CD4-positive, CD25-positive, alpha-beta regulatory T cell (primary cell): ENCODE data around the gene ADAMTS19. TPM values are rescaled to one million over a fixed set of nuclear protein-coding genes. Genes with fewer than 3 reads are reported as not detected.

Experiments used
- ATAC-seq, 2 donors: fragments of 150-1000 bp; cut with Tn5 transposase; one replicate each; pipeline ENCODE4 v1.10.0; 2021; ENCODE audit warnings: low read depth in 2 of 2, moderate number of reproducible peaks in 2 of 2, moderate library complexity in 1 of 2
- DNase-seq, 3 donors: peaks; one replicate each; pipeline versions ENCODE4 v3.0.0 to v3.0.0-alpha.2; 2012 to 2022; ENCODE audit warnings: mixed read lengths in 1 of 3
- H3K27ac ChIP-seq: one replicate; pipeline ENCODE4 v1.7.0; 2013; ENCODE audit warnings: mild to moderate bottlenecking, low read length; ENCODE audit not compliant: insufficient read depth, poor library complexity, severe bottlenecking
- H3K27me3 ChIP-seq: one replicate; pipeline ENCODE4 v1.7.0; 2013; ENCODE audit warnings: low read length; ENCODE audit not compliant: control insufficient read depth, insufficient read depth
- H3K36me3 ChIP-seq: one replicate; pipeline ENCODE4 v1.7.0; 2013; ENCODE audit warnings: mild to moderate bottlenecking, low read length, moderate library complexity; ENCODE audit not compliant: control insufficient read depth, insufficient read depth
- H3K4me1 ChIP-seq: 2 replicates; pipeline ENCODE4 v1.7.0; 2013; ENCODE audit warnings: mild to moderate bottlenecking, low read length; ENCODE audit not compliant: insufficient read depth, control insufficient read depth, poor library complexity, severe bottlenecking
- H3K4me3 ChIP-seq: one replicate; pipeline ENCODE4 v1.7.0; 2013; ENCODE audit warnings: low read depth, mild to moderate bottlenecking, low read length, moderate library complexity
- H3K9me3 ChIP-seq, 2 experiments: 1 replicate in 1 of 2; 2 replicates in 1 of 2; pipeline ENCODE4 v1.7.0; 2013; ENCODE audit warnings: low read length in 2 of 2, mild to moderate bottlenecking in 1 of 2, moderate library complexity in 1 of 2; ENCODE audit not compliant: control insufficient read depth in 2 of 2
- H3K27ac Mint-ChIP-seq, 3 donors: one replicate each; pipeline ENCODE4 v1.8.0; 2020 to 2022; ENCODE audit warnings: mild to moderate bottlenecking in 3 of 3, mixed read lengths in 3 of 3, moderate library complexity in 2 of 3
- H3K27me3 Mint-ChIP-seq: one replicate; pipeline ENCODE4 v1.8.0; 2022; ENCODE audit warnings: mild to moderate bottlenecking, mixed read lengths
- H3K36me3 Mint-ChIP-seq: one replicate; pipeline ENCODE4 v1.8.0; 2020; ENCODE audit warnings: mixed read lengths
- H3K4me1 Mint-ChIP-seq, 4 donors: one replicate each; pipeline ENCODE4 v1.8.0; 2020 to 2022; ENCODE audit warnings: mixed read lengths in 4 of 4, mild to moderate bottlenecking in 1 of 4
- H3K4me3 Mint-ChIP-seq, 4 donors: one replicate each; pipeline ENCODE4 v1.8.0; 2020 to 2022; ENCODE audit warnings: mild to moderate bottlenecking in 4 of 4, mixed read lengths in 4 of 4, moderate library complexity in 3 of 4
- H3K9me3 Mint-ChIP-seq, 7 donors: one replicate each; pipeline ENCODE4 v1.8.0; 2020 to 2022; ENCODE audit warnings: mixed read lengths in 7 of 7, mild to moderate bottlenecking in 3 of 7, moderate library complexity in 2 of 7
- polyA plus RNA-seq, 4 donors: library from polyadenylated mRNA; unstranded; fragments of 300-500 nt; fragmentation: Illumina TruSeq; gene quantifications; one replicate each; pipeline ENCODE4 v1.2.3, GENCODE V29; 2021
- total RNA-seq: library from RNA; stranded (reverse); gene quantifications from one replicate; pipeline ENCODE4 v1.2.3, GENCODE V29; 2022

The ADAMTS19 gene
- total and polyA plus RNA-seq, 5 donors from 2014 or later, result not detected

DNA sequence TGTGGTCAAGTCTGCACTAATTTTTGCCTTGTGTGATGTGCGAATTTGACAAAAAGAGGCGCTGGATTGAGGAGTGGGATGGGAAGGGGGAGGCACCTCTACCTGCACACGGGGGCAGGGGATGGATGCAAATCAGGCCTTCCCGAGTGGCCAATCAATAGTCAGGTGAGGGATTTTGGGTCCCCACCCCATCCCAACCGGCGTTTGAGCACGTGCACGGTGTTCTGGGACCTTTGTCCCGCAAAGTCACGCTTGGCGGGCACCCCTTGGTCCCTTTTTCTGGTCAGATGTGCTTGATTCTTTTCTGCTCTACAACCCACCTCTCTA lies 685 bp upstream of the ADAMTS19 start:
- Mint-ChIP-seq H3K9me3 (peaks cover 0 to 6% (median 0%) of the 10 kb centered on the region in 7 donors), H3K4me1 (peaks cover 0 to 15% (median 4%) of the 10 kb centered on the region in 4 donors), H3K36me3 (no peaks in the 10 kb centered on the region), H3K4me3 (no peak overlapping the region), H3K27ac (no peak overlapping the region), H3K27me3 (peaks cover 41% of the 10 kb centered on the region)
- DNase-seq, result no peak
- Histone ChIP-seq H3K36me3 (no peaks in the 10 kb centered on the region), H3K9me3 (no peaks in the 10 kb centered on the region), H3K4me1 (no peaks in the 10 kb centered on the region), H3K27ac (no peak overlapping the region), H3K27me3 (peaks cover 18% of the 10 kb centered on the region), H3K4me3 (no peak overlapping the region)
- ATAC-seq, result no peak

DNA sequence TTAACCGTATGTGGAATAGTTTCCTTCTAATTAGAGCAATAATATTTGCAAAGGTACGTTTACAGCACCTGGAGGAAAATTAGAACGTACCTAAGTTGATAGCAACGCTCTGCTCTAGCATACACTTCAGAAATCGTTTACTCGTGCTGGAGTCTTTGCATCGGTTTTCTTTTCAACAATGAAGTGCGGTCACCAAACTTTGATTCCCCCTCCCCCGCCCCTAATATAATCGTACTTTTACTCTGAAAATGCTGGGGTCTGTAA lies 506 bp downstream of the ADAMTS19 start:
- no peaks in the 10 kb centered on the region for H3K36me3 Mint-ChIP-seq
- H3K9me3 Mint-ChIP-seq, result peaks cover 0 to 4% (median 0%) of the 10 kb centered on the region in 7 donors
- Histone ChIP-seq H3K4me3 (no peak overlapping the region), H3K36me3 (no peaks in the 10 kb centered on the region), H3K4me1 (no peaks in the 10 kb centered on the region), H3K27me3 (peaks cover 18% of the 10 kb centered on the region), H3K27ac (no peak overlapping the region), H3K9me3 (no peaks in the 10 kb centered on the region)
- ATAC-seq (no peak), DNase-seq (no peak)
- peaks cover 0 to 15% (median 4%) of the 10 kb centered on the region in 4 donors for H3K4me1 Mint-ChIP-seq
- H3K27me3 Mint-ChIP-seq, result peaks cover 44% of the 10 kb centered on the region
- H3K4me3 Mint-ChIP-seq, result no peak overlapping the region
- H3K27ac Mint-ChIP-seq, result no peak overlapping the region

DNA sequence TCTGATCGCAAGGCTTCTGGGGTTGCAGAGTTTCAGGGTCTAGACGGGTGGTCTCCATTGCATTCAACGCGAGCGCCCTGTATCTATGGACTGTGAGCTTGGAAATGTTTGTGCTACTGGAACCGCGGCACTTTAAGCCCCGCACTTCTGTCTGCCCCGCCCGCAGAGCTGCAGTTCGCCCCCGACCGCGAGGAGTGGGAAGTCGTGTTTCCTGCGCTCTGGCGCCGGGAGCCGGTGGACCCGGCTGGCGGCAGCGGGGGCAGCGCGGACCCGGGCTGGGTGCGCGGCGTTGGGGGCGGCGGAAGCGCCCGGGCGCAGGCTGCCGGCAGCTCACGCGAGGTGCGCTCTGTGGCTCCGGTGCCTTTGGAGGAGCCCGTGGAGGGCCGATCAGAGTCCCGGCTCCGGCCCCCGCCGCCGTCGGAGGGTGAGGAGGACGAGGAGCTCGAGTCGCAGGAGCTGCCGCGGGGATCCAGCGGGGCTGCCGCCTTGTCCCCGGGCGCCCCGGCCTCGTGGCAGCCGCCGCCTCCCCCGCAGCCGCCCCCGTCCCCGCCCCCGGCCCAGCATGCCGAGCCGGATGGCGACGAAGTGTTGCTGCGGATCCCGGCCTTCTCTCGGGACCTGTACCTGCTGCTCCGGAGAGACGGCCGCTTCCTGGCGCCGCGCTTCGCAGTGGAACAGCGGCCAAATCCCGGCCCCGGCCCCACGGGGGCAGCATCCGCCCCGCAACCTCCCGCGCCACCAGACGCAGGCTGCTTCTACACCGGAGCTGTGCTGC lies 1.0 kb downstream of the ADAMTS19 start:
- H3K27me3 Mint-ChIP-seq, result peaks cover 44% of the 10 kb centered on the region
- Histone ChIP-seq H3K4me1 (no peaks in the 10 kb centered on the region), H3K27ac (no peak overlapping the region), H3K9me3 (no peaks in the 10 kb centered on the region), H3K4me3 (no peak overlapping the region), H3K27me3 (peaks cover 18% of the 10 kb centered on the region), H3K36me3 (no peaks in the 10 kb centered on the region)
- H3K36me3 Mint-ChIP-seq, result no peaks in the 10 kb centered on the region
- ATAC-seq (no peak), DNase-seq (peak in 1 of 3 donors; percentile 15)
- no peak overlapping the region for H3K27ac Mint-ChIP-seq
- H3K9me3 Mint-ChIP-seq, result peaks cover 0 to 4% (median 0%) of the 10 kb centered on the region in 7 donors
- peaks cover 0 to 15% (median 4%) of the 10 kb centered on the region in 4 donors for H3K4me1 Mint-ChIP-seq
- H3K4me3 Mint-ChIP-seq, result no peak overlapping the region

DNA sequence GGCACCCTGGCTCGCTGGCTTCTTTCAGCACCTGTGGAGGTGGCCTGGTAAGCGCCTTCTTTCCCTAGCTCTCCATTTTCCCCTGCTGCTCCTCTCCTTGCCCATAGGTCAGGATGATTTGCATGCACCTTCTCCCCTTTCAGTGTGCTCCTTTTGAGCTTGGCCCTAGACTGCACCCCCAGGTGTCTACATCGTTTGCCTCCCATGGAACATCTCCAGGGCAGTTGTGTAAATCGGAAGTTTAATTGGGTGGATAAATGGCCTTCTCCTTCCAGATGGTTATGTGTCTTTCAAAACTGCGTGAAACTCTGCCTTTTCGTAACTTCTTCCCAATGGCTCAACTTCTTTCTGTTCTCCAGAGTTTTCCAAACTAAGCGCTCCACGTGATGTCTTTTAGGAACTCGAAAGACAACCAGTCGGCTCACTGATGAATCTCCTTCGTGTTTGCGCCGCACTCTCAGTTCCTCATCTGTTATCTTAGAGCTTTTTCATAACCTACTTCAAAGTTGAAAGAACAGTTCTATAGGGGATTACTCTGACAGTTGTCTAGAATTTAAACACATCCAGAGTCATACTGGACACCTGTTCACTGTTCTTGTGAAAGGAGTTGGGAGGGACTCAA lies 1.7 kb downstream of the ADAMTS19 start:
- Histone ChIP-seq H3K9me3 (no peaks in the 10 kb centered on the region), H3K36me3 (no peaks in the 10 kb centered on the region), H3K27me3 (peaks cover 18% of the 10 kb centered on the region), H3K27ac (no peak overlapping the region), H3K4me3 (no peak overlapping the region), H3K4me1 (no peaks in the 10 kb centered on the region)
- Mint-ChIP-seq H3K4me3 (peak overlapping the region in 1 of 4 donors; percentile 51), H3K36me3 (no peaks in the 10 kb centered on the region), H3K4me1 (peaks cover 0 to 15% (median 4%) of the 10 kb centered on the region in 4 donors), H3K27me3 (peaks cover 44% of the 10 kb centered on the region), H3K9me3 (peaks cover 0 to 4% (median 0%) of the 10 kb centered on the region in 7 donors), H3K27ac (no peak overlapping the region)
- DNase-seq, result no peak
- ATAC-seq, result no peak

DNA sequence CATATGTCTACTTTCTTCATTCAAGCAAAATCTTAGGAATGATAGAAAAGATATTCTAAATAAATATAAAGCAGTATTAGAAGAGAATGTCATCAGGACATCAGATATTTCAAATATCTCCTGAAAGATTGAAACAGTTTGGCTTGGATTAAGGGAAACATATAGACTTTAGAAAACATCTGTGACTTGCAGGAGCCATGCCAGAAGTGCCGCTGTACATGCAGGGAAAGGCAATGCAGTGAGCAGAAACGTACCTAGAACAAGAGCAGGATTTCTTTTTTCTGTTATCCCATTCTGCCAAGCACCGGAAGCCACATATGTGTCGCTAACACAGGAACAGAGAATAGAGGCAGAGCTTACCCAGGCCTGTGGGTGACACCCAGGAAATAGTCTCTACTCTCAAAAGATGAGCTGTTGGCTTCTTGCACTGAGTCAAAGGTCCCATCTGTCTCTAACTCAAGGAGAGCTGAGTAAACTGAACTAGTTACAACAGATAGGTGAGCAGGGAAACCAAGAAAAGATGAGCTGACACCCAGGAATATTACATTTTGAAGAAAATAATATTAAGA lies 5.8 kb downstream of the ADAMTS19 start:
- Mint-ChIP-seq H3K4me1 (peaks cover 0 to 5% (median 3%) of the 10 kb centered on the region in 4 donors), H3K9me3 (peaks cover 0 to 2% (median 0%) of the 10 kb centered on the region in 7 donors), H3K27me3 (peaks cover 35% of the 10 kb centered on the region), H3K4me3 (no peak overlapping the region), H3K36me3 (no peaks in the 10 kb centered on the region), H3K27ac (peak overlapping the region in 1 of 3 donors; percentile 48)
- H3K9me3 ChIP-seq, result no peaks in the 10 kb centered on the region
- H3K27me3 ChIP-seq, result peaks cover 8% of the 10 kb centered on the region
- DNase-seq, result no peak
- no peak for ATAC-seq
- no peaks in the 10 kb centered on the region for H3K36me3 ChIP-seq
- no peak overlapping the region for H3K27ac ChIP-seq
- H3K4me1 ChIP-seq, result no peaks in the 10 kb centered on the region
- H3K4me3 ChIP-seq, result no peak overlapping the region

DNA sequence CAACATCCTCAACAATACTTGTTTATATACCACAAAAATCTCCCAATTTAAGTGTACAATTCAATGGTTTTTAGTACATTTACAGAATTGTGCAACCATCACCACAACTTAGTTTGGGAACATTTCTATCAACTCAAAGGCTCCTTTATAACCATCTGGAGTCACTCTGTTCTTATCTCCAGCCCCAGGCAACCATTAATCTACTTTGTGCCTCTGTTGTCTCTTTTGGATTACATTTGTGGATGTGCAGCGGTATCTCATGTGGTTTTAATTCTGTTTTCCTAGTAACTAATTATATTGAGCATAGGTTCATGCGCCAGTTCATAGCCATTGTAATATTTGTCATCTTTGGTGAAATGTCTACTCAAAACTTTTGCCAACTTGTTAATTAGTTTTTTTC lies 14.4 kb downstream of the ADAMTS19 start:
- Mint-ChIP-seq H3K4me3 (no peak overlapping the region), H3K4me1 (no peaks in the 10 kb centered on the region), H3K27me3 (peaks cover 4% of the 10 kb centered on the region), H3K9me3 (peaks cover 0 to 1% (median 0%) of the 10 kb centered on the region in 7 donors), H3K36me3 (no peaks in the 10 kb centered on the region), H3K27ac (no peak overlapping the region)
- DNase-seq (no peak), ATAC-seq (no peak)
- Histone ChIP-seq H3K9me3 (no peaks in the 10 kb centered on the region), H3K36me3 (no peaks in the 10 kb centered on the region), H3K4me3 (no peak overlapping the region), H3K27ac (no peak overlapping the region), H3K4me1 (no peaks in the 10 kb centered on the region), H3K27me3 (no peaks in the 10 kb centered on the region)

DNA sequence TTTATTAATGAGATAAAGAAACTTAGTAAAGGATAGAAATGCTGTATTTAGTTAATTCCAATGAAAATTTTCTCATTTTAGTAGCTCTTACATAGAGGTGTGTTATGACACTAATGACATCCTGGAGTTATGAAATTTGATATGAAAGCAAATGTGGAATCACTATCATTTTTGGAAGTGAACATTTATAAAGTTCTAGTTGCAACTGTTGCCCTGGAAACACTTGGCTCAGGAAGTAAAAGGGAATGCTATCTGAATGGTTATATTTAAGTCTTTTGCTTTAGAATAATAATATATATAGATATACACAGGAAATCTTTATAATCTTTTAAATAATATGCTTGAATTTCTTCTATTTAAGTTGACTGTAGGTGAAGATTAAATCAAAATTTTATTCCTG lies 16.7 kb downstream of the ADAMTS19 start:
- H3K9me3 ChIP-seq, result no peaks in the 10 kb centered on the region
- no peaks in the 10 kb centered on the region for H3K36me3 ChIP-seq
- no peaks in the 10 kb centered on the region for H3K36me3 Mint-ChIP-seq
- no peaks in the 10 kb centered on the region for H3K27me3 Mint-ChIP-seq
- no peak overlapping the region for H3K27ac ChIP-seq
- no peaks in the 10 kb centered on the region for H3K9me3 Mint-ChIP-seq
- H3K4me1 ChIP-seq, result no peaks in the 10 kb centered on the region
- H3K27me3 ChIP-seq, result no peaks in the 10 kb centered on the region
- no peak for ATAC-seq
- no peaks in the 10 kb centered on the region for H3K4me1 Mint-ChIP-seq
- H3K4me3 ChIP-seq, result no peak overlapping the region
- no peak overlapping the region for H3K4me3 Mint-ChIP-seq
- no peak overlapping the region for H3K27ac Mint-ChIP-seq
- DNase-seq, result no peak

DNA sequence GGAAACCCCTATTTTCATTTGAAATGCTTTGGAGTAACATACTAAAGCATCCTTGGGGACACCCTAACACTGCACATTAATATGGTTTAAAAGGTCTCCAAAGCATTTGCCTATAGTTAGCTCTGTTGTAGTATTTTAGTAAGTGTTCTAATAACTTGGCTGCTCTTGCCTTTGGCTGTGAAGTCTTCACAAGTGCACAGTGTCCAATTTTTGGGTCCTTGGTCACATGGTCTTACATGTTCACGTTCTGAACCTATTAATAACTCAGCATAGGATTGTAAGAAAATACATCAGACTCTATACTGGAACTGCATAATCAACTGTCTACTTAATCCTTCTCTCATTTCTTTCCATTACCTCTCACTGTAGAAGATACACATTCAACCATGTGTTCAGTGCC lies 17.4 kb downstream of the ADAMTS19 start:
- Histone ChIP-seq H3K36me3 (no peaks in the 10 kb centered on the region), H3K4me3 (no peak overlapping the region), H3K4me1 (no peaks in the 10 kb centered on the region), H3K27me3 (no peaks in the 10 kb centered on the region), H3K9me3 (no peaks in the 10 kb centered on the region), H3K27ac (no peak overlapping the region)
- ATAC-seq (no peak), DNase-seq (no peak)
- H3K36me3 Mint-ChIP-seq, result no peaks in the 10 kb centered on the region
- H3K4me3 Mint-ChIP-seq, result no peak overlapping the region
- H3K9me3 Mint-ChIP-seq, result peaks cover 0 to 1% (median 0%) of the 10 kb centered on the region in 7 donors
- H3K27ac Mint-ChIP-seq, result no peak overlapping the region
- H3K4me1 Mint-ChIP-seq, result no peaks in the 10 kb centered on the region
- H3K27me3 Mint-ChIP-seq, result no peaks in the 10 kb centered on the region
